Loucy (cell line): ENCODE results near the gene NUP214.

Experiments used
- H2AFZ ChIP-seq: fragments of 200-600 bp; sonication (generic); 2 replicates; pipeline ENCODE4 v1.6.0; 2016; ENCODE audit warnings: antibody characterized with exemption, mild to moderate bottlenecking, low read length, moderate library complexity
- H3F3A ChIP-seq: fragments of 200-600 bp; 2 replicates; pipeline ENCODE4 v1.6.0; 2016; ENCODE audit warnings: antibody characterized with exemption, low read depth, mild to moderate bottlenecking
- H3K27me3 ChIP-seq: fragments of 200-600 bp; sonication (generic); 2 replicates; pipeline ENCODE4 v1.6.1; 2014; ENCODE audit warnings: low read length, mild to moderate bottlenecking; ENCODE audit not compliant: insufficient read depth, poor library complexity, severe bottlenecking
- H3K36me3 ChIP-seq: fragments of 200-600 bp; sonication (generic); 2 replicates; pipeline ENCODE4 v1.6.1; 2016; ENCODE audit warnings: low read length; ENCODE audit not compliant: insufficient read depth
- H3K4me1 ChIP-seq: fragments of 200-600 bp; sonication (generic); 2 replicates; pipeline ENCODE4 v1.5.1; 2014; ENCODE audit warnings: low read length, mild to moderate bottlenecking; ENCODE audit not compliant: insufficient read depth, poor library complexity, severe bottlenecking
- H3K4me2 ChIP-seq: fragments of 200-600 bp; sonication (generic); 2 replicates; pipeline ENCODE4 v1.6.0; 2014; ENCODE audit warnings: antibody characterized with exemption, low read length, low read depth, mild to moderate bottlenecking; ENCODE audit not compliant: poor library complexity, severe bottlenecking
- H3K4me3 ChIP-seq: fragments of 200-600 bp; sonication (generic); 2 replicates; pipeline ENCODE4 v1.5.1; 2014; ENCODE audit warnings: low read length, mild to moderate bottlenecking, mixed read lengths; ENCODE audit not compliant: poor library complexity, severe bottlenecking
- H3K79me2 ChIP-seq: fragments of 200-600 bp; sonication (generic); 2 replicates; pipeline ENCODE4 v1.6.1; 2014; ENCODE audit warnings: low read length; ENCODE audit not compliant: insufficient read depth
- H3K9ac ChIP-seq: fragments of 200-600 bp; sonication (generic); 2 replicates; pipeline ENCODE4 v1.6.0; 2014; ENCODE audit warnings: mild to moderate bottlenecking, low read depth, low read length, moderate library complexity; ENCODE audit not compliant: poor library complexity, severe bottlenecking
- H3K9me2 ChIP-seq: fragments of 200-600 bp; sonication (generic); replicated peaks from 2 replicates; pipeline ENCODE4 v1.6.1; 2016; ENCODE audit warnings: low read depth, low read length, mixed read lengths
- H3K9me3 ChIP-seq: fragments of 200-600 bp; sonication (generic); 2 replicates; pipeline ENCODE4 v1.6.1; 2014; ENCODE audit warnings: mild to moderate bottlenecking, antibody characterized with exemption, low read length, low read depth; ENCODE audit not compliant: insufficient read depth
- H4K20me1 ChIP-seq: fragments of 200-600 bp; sonication (generic); 2 replicates; pipeline ENCODE4 v1.6.0; 2014; ENCODE audit warnings: antibody characterized with exemption, low read length, mild to moderate bottlenecking; ENCODE audit not compliant: insufficient read depth, poor library complexity, severe bottlenecking
- CTCF ChIP-seq: fragments of 200-600 bp; sonication (generic); conservative IDR thresholded peaks from 2 replicates; pipeline ENCODE4 v1.5.1; 2014; ENCODE audit warnings: mild to moderate bottlenecking, antibody characterized with exemption, low read length
- EZH2phosphoT487 ChIP-seq: fragments of 200-600 bp; IDR thresholded peaks from 2 replicates; pipeline ENCODE4 v1.6.1; 2018; ENCODE audit warnings: antibody characterized with exemption, mild to moderate bottlenecking, moderate library complexity, borderline replicate concordance

Gene NUP214

DNA sequence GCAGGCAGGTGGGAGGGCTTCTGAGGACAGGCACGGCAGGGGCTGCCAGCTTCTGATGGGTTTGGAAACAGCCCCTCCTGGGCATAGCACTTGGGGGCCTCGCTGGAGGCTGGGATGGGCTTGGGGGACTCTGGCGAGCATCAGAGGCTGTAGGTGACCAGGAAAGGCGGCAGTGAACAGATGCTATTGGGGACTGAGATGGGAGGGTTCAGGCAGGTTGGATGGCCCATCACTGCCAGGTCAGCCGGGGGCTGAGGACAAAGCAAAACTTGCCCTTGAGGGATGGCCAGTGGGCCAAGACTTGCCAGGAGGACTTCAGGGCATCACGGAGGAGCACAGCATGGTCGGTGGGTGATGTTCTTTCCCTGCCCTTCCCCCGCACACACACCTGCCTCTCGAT, 22.4 kb upstream of the NUP214 start:
- H3K4me2 ChIP-seq = no peak overlapping the region
- no peaks in the 10 kb centered on the region for H3K9me3 ChIP-seq
- TF ChIP-seq EZH2phosphoT487 = no peak
- no peak for TF ChIP-seq CTCF
- no peaks in the 10 kb centered on the region for H3F3A ChIP-seq
- no peak overlapping the region for H3K9ac ChIP-seq
- no peak overlapping the region for H3K4me3 ChIP-seq
- H3K4me1 ChIP-seq = no peaks in the 10 kb centered on the region
- no peaks in the 10 kb centered on the region for H3K27me3 ChIP-seq
- H2AFZ ChIP-seq = no peak overlapping the region
- no peaks in the 10 kb centered on the region for H3K79me2 ChIP-seq
- H3K9me2 ChIP-seq = no peaks in the 10 kb centered on the region
- H3K36me3 ChIP-seq = no peaks in the 10 kb centered on the region
- H4K20me1 ChIP-seq = no peaks in the 10 kb centered on the region

- Histone ChIP-seq H3K4me3 (no peak overlapping the region), H3K27me3 (no peaks in the 10 kb centered on the region), H3K4me2 (no peak overlapping the region), H3K36me3 (no peaks in the 10 kb centered on the region), H3F3A (no peaks in the 10 kb centered on the region), H2AFZ (no peak overlapping the region), H3K4me1 (no peaks in the 10 kb centered on the region), H3K9me2 (no peaks in the 10 kb centered on the region), H4K20me1 (no peaks in the 10 kb centered on the region), H3K9me3 (no peaks in the 10 kb centered on the region), H3K9ac (no peak overlapping the region), H3K79me2 (no peaks in the 10 kb centered on the region)
- no peak for TF ChIP-seq EZH2phosphoT487
- no peak for TF ChIP-seq CTCF
Measured at GRCh38 chr9:131103535-131103934, 21.9 kb upstream of the NUP214 start.

- TF ChIP-seq CTCF = no peak
- no peak for TF ChIP-seq EZH2phosphoT487
- Histone ChIP-seq H3F3A (no peaks in the 10 kb centered on the region), H3K79me2 (no peaks in the 10 kb centered on the region), H2AFZ (no peak overlapping the region), H3K9ac (no peak overlapping the region), H3K4me2 (no peak overlapping the region), H3K4me1 (no peaks in the 10 kb centered on the region), H4K20me1 (no peaks in the 10 kb centered on the region), H3K27me3 (no peaks in the 10 kb centered on the region), H3K36me3 (no peaks in the 10 kb centered on the region), H3K9me2 (no peaks in the 10 kb centered on the region), H3K9me3 (no peaks in the 10 kb centered on the region), H3K4me3 (no peak overlapping the region)
Measured at GRCh38 chr9:131104016-131104740, 21.2 kb upstream of the NUP214 start.
